ENCODE data around the gene CBX3.
"Not testable (repeated sequence)": the region's sequence is repeated elsewhere in the genome, so short reads cannot be mapped to it uniquely, and the experiment has no call there.

Gene CBX3

GRCh38 chr7:26201247-26202018, at the start of gene CBX3:
TSS of gene CBX3 (plus strand) at chr7:26201745. CDS start at chr7:26202999, 1,254 bp downstream.
- peak; percentile 80 to 88 for DNase-seq (ENCODE audit: low read depth in 2 of 2)

- DNase-seq (ENCODE audit: low read depth in 2 of 2) = peak; percentile 71 to 74
Observed at GRCh38 chr7:26151953-26152781, 49.4 kb upstream of the CBX3 start, which contains the start of gene NFE2L3. TSS of gene NFE2L3 (plus strand) at chr7:26152198. CDS start at chr7:26152499, 301 bp downstream.

- not testable (repeated sequence) for DNase-seq (ENCODE audit: low read depth in 2 of 2)
Observed at GRCh38 chr7:26152782-26153240, 48.7 kb upstream of the CBX3 start.

- no peak for DNase-seq (ENCODE audit: low read depth in 2 of 2)
Observed at GRCh38 chr7:26153241-26153822, 48.2 kb upstream of the CBX3 start.

GRCh38 chr7:26153823-26154783, 47.4 kb upstream of the CBX3 start:
- DNase-seq (ENCODE audit: low read depth in 2 of 2) = no peak

- DNase-seq (ENCODE audit: low read depth in 2 of 2) = no peak
Observed at GRCh38 chr7:26155531-26156375, 45.8 kb upstream of the CBX3 start.

GRCh38 chr7:26156451-26157420, 44.8 kb upstream of the CBX3 start:
- DNase-seq (ENCODE audit: low read depth in 2 of 2) = peak in 1 of 2 donors; percentile 38

GRCh38 chr7:26157520-26158105, 43.9 kb upstream of the CBX3 start:
- DNase-seq (ENCODE audit: low read depth in 2 of 2) = no peak

- no peak for DNase-seq (ENCODE audit: low read depth in 2 of 2)
Observed at GRCh38 chr7:26159243-26159642, 42.3 kb upstream of the CBX3 start.

- no peak for DNase-seq (ENCODE audit: low read depth in 2 of 2)
Observed at GRCh38 chr7:26160896-26161295, 40.6 kb upstream of the CBX3 start.

- no peak for DNase-seq (ENCODE audit: low read depth in 2 of 2)
Observed at GRCh38 chr7:26162431-26162830, 39.1 kb upstream of the CBX3 start.

- DNase-seq (ENCODE audit: low read depth in 2 of 2) = not testable (repeated sequence)
Observed at GRCh38 chr7:26163804-26164203, 37.7 kb upstream of the CBX3 start.

GRCh38 chr7:26165950-26166683, 35.4 kb upstream of the CBX3 start:
- DNase-seq (ENCODE audit: low read depth in 2 of 2) = no peak

GRCh38 chr7:26166684-26167266, 34.8 kb upstream of the CBX3 start:
- DNase-seq (ENCODE audit: low read depth in 2 of 2) = no peak

GRCh38 chr7:26167303-26167934, 34.1 kb upstream of the CBX3 start:
- no peak for DNase-seq (ENCODE audit: low read depth in 2 of 2)

- no peak for DNase-seq (ENCODE audit: low read depth in 2 of 2)
Observed at GRCh38 chr7:26168458-26169023, 33.0 kb upstream of the CBX3 start.

GRCh38 chr7:26169271-26169670, 32.3 kb upstream of the CBX3 start:
- DNase-seq (ENCODE audit: low read depth in 2 of 2) = no peak

All from activated CD4-positive, alpha-beta T cell treated with anti-CD3 and anti-CD28 coated beads for 24 hours (primary cell).